Cardiac muscle cell (in vitro differentiated cells and primary cell): ENCODE results near the gene TMSB10. TPM values are rescaled to one million over a fixed set of nuclear protein-coding genes. Genes with fewer than 3 reads are reported as not detected.
"Not testable (repeated sequence)": the region's sequence is repeated elsewhere in the genome, so short reads cannot be mapped to it uniquely, and the experiment has no call there.

ENCODE experiments used
- DNase-seq, 2 donors: peaks; one replicate each; pipeline versions ENCODE4 v3.0.0 to v3.0.0-alpha.2; 2010 to 2017; ENCODE audit warnings: low read depth in 1 of 2, low spot score in 1 of 2
- H3K27ac ChIP-seq: fragments of 200-600 bp; sonication (generic); 2 replicates; pipeline ENCODE4 v1.5.1; 2016
- H3K27me3 ChIP-seq: fragments of 200-600 bp; sonication (generic); 2 replicates; pipeline ENCODE4 v1.6.0; 2016; ENCODE audit warnings: control low read depth
- H3K36me3 ChIP-seq: fragments of 200-600 bp; sonication (generic); 2 replicates; pipeline ENCODE4 v1.5.1; 2016; ENCODE audit warnings: control low read depth
- H3K4me1 ChIP-seq: fragments of 200-600 bp; sonication (generic); 2 replicates; pipeline ENCODE4 v1.8.1; 2017; ENCODE audit warnings: low read depth, mild to moderate bottlenecking, mixed run types
- H3K4me3 ChIP-seq: fragments of 200-600 bp; sonication (generic); 2 replicates; pipeline ENCODE4 v1.5.1; 2016; ENCODE audit warnings: mild to moderate bottlenecking
- H3K9me3 ChIP-seq: fragments of 200-600 bp; sonication (generic); 2 replicates; pipeline ENCODE4 v1.5.1; 2017; ENCODE audit warnings: low read depth, mild to moderate bottlenecking, control low read depth
- CTCF ChIP-seq: IDR thresholded peaks from 2 replicates; pipeline ENCODE4 v1.5.1; 2012; ENCODE audit warnings: low read depth, mild to moderate bottlenecking, low read length
- polyA plus RNA-seq: library from polyadenylated mRNA; unstranded; fragments of >200 nt; fragmentation: Nextera tagmentation; extraction: Ambion mirVana; gene quantifications from 2 replicates; pipeline ENCODE4 v1.2.1, GENCODE V29; 2016
- total RNA-seq: library from RNA; depleted of rRNA; stranded (reverse); fragments of >200 nt; gene quantifications from 2 replicates; pipeline ENCODE4 v1.2.3, GENCODE V29; 2016

TMSB10 gene
- total and polyA plus RNA-seq, 2 experiments from 2014 or later: 1,175 to 1,740 TPM

GRCh38 chr2:84942964-84943421 is 37.5 kb downstream of the TMSB10 start:
- no peak for TF ChIP-seq CTCF
- Histone ChIP-seq H3K27me3 (no peaks in the 10 kb centered on the region), H3K27ac (no peak overlapping the region), H3K4me3 (no peak overlapping the region), H3K9me3 (no peaks in the 10 kb centered on the region), H3K4me1 (no peaks in the 10 kb centered on the region), H3K36me3 (no peaks in the 10 kb centered on the region)
- peak in 1 of 2 donors; percentile 22 for DNase-seq

GRCh38 chr2:84944295-84944909 is 38.9 kb downstream of the TMSB10 start:
- no peak for TF ChIP-seq CTCF

GRCh38 chr2:84945838-84946203 is 40.4 kb downstream of the TMSB10 start:
- DNase-seq, H3K27me3 ChIP-seq, H3K27ac ChIP-seq, H3K4me1 ChIP-seq, H3K9me3 ChIP-seq, H3K4me3 ChIP-seq, H3K36me3 ChIP-seq: not testable (repeated sequence)

More at GRCh38 chr2:84944295-84944909, 38.9 kb downstream of the TMSB10 start:
- Histone ChIP-seq H3K36me3 (no peaks in the 10 kb centered on the region), H3K4me1 (no peaks in the 10 kb centered on the region), H3K27ac (no peak overlapping the region), H3K27me3 (no peaks in the 10 kb centered on the region), H3K9me3 (no peaks in the 10 kb centered on the region), H3K4me3 (no peak overlapping the region)
- DNase-seq: no peak

DNA sequence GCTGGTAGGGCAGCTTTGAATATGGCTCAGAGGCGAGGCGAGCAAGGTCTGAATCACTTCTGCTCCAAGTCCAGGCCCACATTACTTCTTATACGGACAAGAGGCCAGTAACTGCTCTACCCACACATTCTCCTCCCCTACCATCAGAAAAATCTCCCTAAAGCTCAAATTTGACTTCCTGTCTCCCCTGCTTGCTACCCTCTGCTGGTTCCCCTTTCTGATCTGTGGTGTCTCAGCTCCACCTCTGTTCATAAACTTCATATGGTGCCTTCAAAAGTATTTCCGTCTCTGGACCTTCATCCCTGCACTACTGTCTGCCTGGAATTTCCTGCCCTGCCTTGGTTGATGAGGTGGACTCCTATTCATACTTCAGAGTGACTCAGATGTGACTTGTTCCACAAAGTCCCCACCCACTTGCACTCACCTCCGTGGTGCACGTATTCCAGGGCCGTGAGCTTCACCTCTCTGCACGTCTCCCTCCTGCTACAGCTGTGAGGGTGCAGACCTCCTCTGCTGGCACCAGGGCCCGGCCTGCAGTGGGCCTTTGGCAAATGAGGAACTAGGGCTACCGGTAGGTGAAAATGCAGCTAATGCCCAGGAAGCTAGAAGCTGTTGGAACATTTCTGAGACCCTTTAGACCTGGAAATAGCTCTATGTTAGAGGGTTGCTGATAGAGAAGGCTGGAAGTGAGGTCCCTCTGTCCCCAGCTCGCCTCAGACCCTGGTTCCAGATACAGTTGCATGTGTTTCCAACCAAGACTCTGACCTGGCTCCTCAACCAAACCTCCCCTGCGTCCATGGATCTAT is 41.0 kb downstream of the TMSB10 start:
- no peak for TF ChIP-seq CTCF
- Histone ChIP-seq H3K27me3 (no peaks in the 10 kb centered on the region), H3K36me3 (no peaks in the 10 kb centered on the region), H3K9me3 (no peaks in the 10 kb centered on the region), H3K4me3 (no peak overlapping the region), H3K4me1 (no peaks in the 10 kb centered on the region), H3K27ac (no peak overlapping the region)
- DNase-seq: peak in 1 of 2 donors; percentile 33

DNA sequence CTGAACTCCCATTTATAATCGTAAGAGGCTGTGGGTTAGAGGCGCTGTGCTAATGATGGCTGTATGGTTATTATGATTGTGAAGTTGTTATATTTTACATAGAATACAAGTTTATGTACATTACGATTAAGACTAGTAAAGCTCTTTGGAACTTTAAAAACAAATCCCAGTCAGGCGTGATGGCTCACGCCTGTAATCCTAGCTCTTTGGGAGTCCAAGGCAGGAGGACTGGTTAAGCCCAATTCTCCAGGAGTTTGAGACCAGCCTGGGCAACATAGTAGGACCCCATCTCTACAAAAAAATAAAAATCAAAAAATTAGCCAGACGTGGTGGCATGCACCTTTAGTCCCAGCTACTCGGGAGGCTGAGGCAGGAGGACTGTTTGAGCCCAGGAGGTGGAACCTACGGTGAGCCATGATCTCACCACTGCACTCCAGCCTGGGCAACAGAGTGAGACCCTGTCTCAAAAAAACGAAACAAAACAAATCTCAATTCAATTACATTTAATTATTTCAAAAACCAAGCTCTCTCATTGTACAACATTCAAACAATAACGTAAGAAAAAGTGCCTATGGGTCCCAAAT is 41.6 kb downstream of the TMSB10 start:
- no peaks in the 10 kb centered on the region for H3K36me3 ChIP-seq
- H3K27ac ChIP-seq: no peak overlapping the region
- H3K9me3 ChIP-seq: no peaks in the 10 kb centered on the region
- TF ChIP-seq CTCF: no peak
- no peak overlapping the region for H3K4me3 ChIP-seq
- no peak for DNase-seq
- H3K27me3 ChIP-seq: no peaks in the 10 kb centered on the region
- no peaks in the 10 kb centered on the region for H3K4me1 ChIP-seq

DNA sequence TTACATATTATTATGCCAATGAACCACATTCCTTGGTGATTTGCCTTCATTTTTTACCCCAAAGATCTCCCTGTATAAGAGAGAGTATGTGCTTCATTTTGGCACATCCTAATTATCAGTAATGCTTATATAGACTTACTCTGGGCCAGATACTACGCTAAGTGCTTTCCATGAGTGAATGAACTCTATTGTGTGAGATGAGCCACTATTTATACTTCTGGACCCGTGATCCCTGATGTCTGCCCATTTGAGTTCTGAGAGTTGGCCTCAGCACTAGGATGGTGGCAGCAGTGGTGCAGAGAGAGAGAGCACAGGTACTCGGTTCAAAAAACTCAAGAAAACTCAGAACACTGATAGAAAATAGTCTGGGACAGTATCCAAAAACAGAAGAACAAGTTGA is 48.1 kb downstream of the TMSB10 start:
- H3K27ac ChIP-seq: no peak overlapping the region
- H3K4me3 ChIP-seq: no peak overlapping the region
- TF ChIP-seq CTCF: no peak
- H3K4me1 ChIP-seq: peaks cover 7% of the 10 kb centered on the region
- H3K9me3 ChIP-seq: no peaks in the 10 kb centered on the region
- no peaks in the 10 kb centered on the region for H3K36me3 ChIP-seq
- H3K27me3 ChIP-seq: no peaks in the 10 kb centered on the region
- no peak for DNase-seq
